Activated effector memory CD4-positive, alpha-beta T cell treated with anti-CD3 and anti-CD28 coated beads, Interleukin-2, amount 50 U/mL, for 16 hours (primary cell): ENCODE results near the gene SCT.
A peak's percentile ranks its signal among the peaks of the same experiment; 100 is the strongest.

Source experiments
- DNase-seq: peaks from one replicate; pipeline ENCODE4 v3.0.0-alpha.2; 2020

SCT gene

GRCh38 chr11:581342-581741 lies 45.6 kb downstream of the SCT start:
- DNase-seq, result no peak

- no peak for DNase-seq
These were observed 47.0 kb downstream of the SCT start for GRCh38 chr11:579830-580601.

GRCh38 chr11:578276-579035 lies 48.5 kb downstream of the SCT start:
- no peak for DNase-seq

GRCh38 chr11:577611-577894 lies 49.4 kb downstream of the SCT start:
- DNase-seq, result no peak

GRCh38 chr11:576811-577610 lies 50.0 kb downstream of the SCT start:
- peak; percentile 72 for DNase-seq
